Measurements from ENCODE around the gene C13orf42.

Gene C13orf42

GRCh38 chr13:51065372-51066090, 45.5 kb downstream of the C13orf42 start:
- DNase-seq (ENCODE audit: low read depth in 2 of 2), result no peak

- no peak for DNase-seq (ENCODE audit: low read depth in 2 of 2)
Observed at GRCh38 chr13:51064753-51065152, 46.3 kb downstream of the C13orf42 start.

- no peak for DNase-seq (ENCODE audit: low read depth in 2 of 2)
Observed at GRCh38 chr13:51063909-51064308, 47.2 kb downstream of the C13orf42 start.

- no peak for DNase-seq (ENCODE audit: low read depth in 2 of 2)
Observed at GRCh38 chr13:51058461-51059167, 52.5 kb downstream of the C13orf42 start.

- no peak for DNase-seq (ENCODE audit: low read depth in 2 of 2)
Observed at GRCh38 chr13:51057906-51058305, 53.2 kb downstream of the C13orf42 start.

- no peak for DNase-seq (ENCODE audit: low read depth in 2 of 2)
Observed at GRCh38 chr13:51057001-51057400, 54.1 kb downstream of the C13orf42 start.

GRCh38 chr13:51052581-51052980, 58.5 kb downstream of the C13orf42 start:
- no peak for DNase-seq (ENCODE audit: low read depth in 2 of 2)

- no peak for DNase-seq (ENCODE audit: low read depth in 2 of 2)
Observed at GRCh38 chr13:51050021-51050830, 60.8 kb downstream of the C13orf42 start.

GRCh38 chr13:51048616-51049015, 62.5 kb downstream of the C13orf42 start:
- DNase-seq (ENCODE audit: low read depth in 2 of 2), result no peak

- DNase-seq (ENCODE audit: low read depth in 2 of 2), result no peak
Observed at GRCh38 chr13:51048166-51048461, 63.0 kb downstream of the C13orf42 start.

- DNase-seq (ENCODE audit: low read depth in 2 of 2), result no peak
Observed at GRCh38 chr13:51047434-51048165, 63.5 kb downstream of the C13orf42 start.

- DNase-seq (ENCODE audit: low read depth in 2 of 2), result no peak
Observed at GRCh38 chr13:51045451-51045850, 65.6 kb downstream of the C13orf42 start.

- DNase-seq (ENCODE audit: low read depth in 2 of 2), result no peak
Observed at GRCh38 chr13:51044023-51044665, 66.9 kb downstream of the C13orf42 start.

GRCh38 chr13:51043310-51043709, 67.8 kb downstream of the C13orf42 start:
- DNase-seq (ENCODE audit: low read depth in 2 of 2), result no peak

GRCh38 chr13:51041710-51042109, 69.4 kb downstream of the C13orf42 start:
- DNase-seq (ENCODE audit: low read depth in 2 of 2), result no peak

GRCh38 chr13:51041126-51041525, 69.9 kb downstream of the C13orf42 start:
- DNase-seq (ENCODE audit: low read depth in 2 of 2), result no peak

GRCh38 chr13:51040431-51040830, 70.6 kb downstream of the C13orf42 start:
- DNase-seq (ENCODE audit: low read depth in 2 of 2), result no peak

GRCh38 chr13:51036418-51036817, 74.7 kb downstream of the C13orf42 start:
- DNase-seq (ENCODE audit: low read depth in 2 of 2), result no peak

- DNase-seq (ENCODE audit: low read depth in 2 of 2), result no peak
Observed at GRCh38 chr13:51035978-51036377, 75.1 kb downstream of the C13orf42 start.

- no peak for DNase-seq (ENCODE audit: low read depth in 2 of 2)
Observed at GRCh38 chr13:51035469-51035868, 75.6 kb downstream of the C13orf42 start.

GRCh38 chr13:51034906-51035305, 76.2 kb downstream of the C13orf42 start:
- DNase-seq (ENCODE audit: low read depth in 2 of 2), result no peak
